WERI-Rb-1 (cell line): Measurements from ENCODE around the gene PRAMEF17.
A peak's percentile ranks its signal among the peaks of the same experiment; 100 is the strongest.
"Not testable (repeated sequence)": the region's sequence is repeated elsewhere in the genome, so short reads cannot be mapped to it uniquely, and the experiment has no call there.

Experiments
- DNase-seq: peaks from one replicate; pipeline ENCODE4 v3.0.0-alpha.2; 2020
- H3K27ac ChIP-seq: fragments of 250-450 bp; sonication (Bioruptor Pico); 2 replicates; pipeline ENCODE4 v1.5.1; 2020; ENCODE audit warnings: mild to moderate bottlenecking, moderate library complexity
- H3K27me3 ChIP-seq: fragments of 250-450 bp; sonication (Bioruptor Pico); 2 replicates; pipeline ENCODE4 v1.5.1; 2021; ENCODE audit warnings: mild to moderate bottlenecking, low read depth, moderate library complexity; ENCODE audit not compliant: insufficient read depth, severe bottlenecking
- H3K36me3 ChIP-seq: fragments of 250-450 bp; sonication (Bioruptor Pico); 2 replicates; pipeline ENCODE4 v1.5.1; 2020; ENCODE audit warnings: mild to moderate bottlenecking, moderate library complexity
- H3K4me3 ChIP-seq: 2 replicates; pipeline ENCODE4 v1.5.1; 2011; ENCODE audit warnings: low read depth, mild to moderate bottlenecking, control low read depth, low read length
- H3K9me3 ChIP-seq: fragments of 250-450 bp; sonication (Bioruptor Pico); 2 replicates; pipeline ENCODE4 v1.5.1; 2021; ENCODE audit warnings: mild to moderate bottlenecking, moderate library complexity; ENCODE audit not compliant: severe bottlenecking
- CTCF ChIP-seq: IDR thresholded peaks from 2 replicates; pipeline ENCODE4 v1.5.1; 2011; ENCODE audit warnings: low read depth, mild to moderate bottlenecking, control low read depth, inconsistent platforms, low read length

Gene PRAMEF17

GRCh38 chr1:13394761-13395160, 5.3 kb downstream of the PRAMEF17 start:
- H3K4me3 ChIP-seq, H3K36me3 ChIP-seq, DNase-seq, H3K27ac ChIP-seq, H3K9me3 ChIP-seq: not testable (repeated sequence)
- peaks cover 33% of the 10 kb centered on the region for H3K27me3 ChIP-seq

GRCh38 chr1:13395311-13395710, 5.9 kb downstream of the PRAMEF17 start:
- not testable (repeated sequence) for H3K27ac ChIP-seq, DNase-seq, H3K9me3 ChIP-seq, H3K36me3 ChIP-seq, H3K4me3 ChIP-seq
- peaks cover 38% of the 10 kb centered on the region for H3K27me3 ChIP-seq

GRCh38 chr1:13407811-13408210, 18.4 kb downstream of the PRAMEF17 start:
- Histone ChIP-seq H3K27ac (no peak overlapping the region), H3K9me3 (no peaks in the 10 kb centered on the region), H3K27me3 (peaks cover 39% of the 10 kb centered on the region), H3K36me3 (no peaks in the 10 kb centered on the region), H3K4me3 (no peak overlapping the region)
- no peak for DNase-seq
- no peak for TF ChIP-seq CTCF

- H3K4me3 ChIP-seq, H3K36me3 ChIP-seq, H3K9me3 ChIP-seq, DNase-seq, H3K27ac ChIP-seq: not testable (repeated sequence)
- H3K27me3 ChIP-seq: peaks cover 40% of the 10 kb centered on the region
These were observed 20.7 kb downstream of the PRAMEF17 start, which contains the start of gene PRAMEF20 for GRCh38 chr1:13410150-13410549. Gene PRAMEF20 (plus strand): TSS chr1:13410450. CDS start chr1:13416355, 5,905 bp downstream.

- Histone ChIP-seq H3K36me3 (no peaks in the 10 kb centered on the region), H3K9me3 (peaks cover 9% of the 10 kb centered on the region), H3K4me3 (no peak overlapping the region), H3K27me3 (no peaks in the 10 kb centered on the region), H3K27ac (no peak overlapping the region)
- no peak for TF ChIP-seq CTCF
- DNase-seq: no peak
These were observed 41.1 kb downstream of the PRAMEF17 start for GRCh38 chr1:13430495-13430894.

- H3K4me3 ChIP-seq: no peak overlapping the region
- H3K27ac ChIP-seq: no peak overlapping the region
- no peaks in the 10 kb centered on the region for H3K36me3 ChIP-seq
- H3K27me3 ChIP-seq: no peaks in the 10 kb centered on the region
- no peak for DNase-seq
- peaks cover 9% of the 10 kb centered on the region for H3K9me3 ChIP-seq
- TF ChIP-seq CTCF: no peak
These were observed 42.8 kb downstream of the PRAMEF17 start for GRCh38 chr1:13432251-13432650.

GRCh38 chr1:13433694-13434358, 44.4 kb downstream of the PRAMEF17 start:
- H3K27me3 ChIP-seq, DNase-seq, H3K4me3 ChIP-seq, H3K9me3 ChIP-seq, H3K27ac ChIP-seq, H3K36me3 ChIP-seq: not testable (repeated sequence)

GRCh38 chr1:13435458-13435857, 46.0 kb downstream of the PRAMEF17 start:
- no peak overlapping the region for H3K4me3 ChIP-seq
- H3K27ac ChIP-seq: no peak overlapping the region; the same call in 1 of the 2 replicates
- H3K27me3 ChIP-seq: no peaks in the 10 kb centered on the region
- peaks cover 9% of the 10 kb centered on the region for H3K9me3 ChIP-seq
- peak; percentile 60 for DNase-seq
- no peaks in the 10 kb centered on the region for H3K36me3 ChIP-seq
- no peak for TF ChIP-seq CTCF

GRCh38 chr1:13439104-13439783, 49.8 kb downstream of the PRAMEF17 start:
- not testable (repeated sequence) for H3K36me3 ChIP-seq, H3K27ac ChIP-seq, H3K27me3 ChIP-seq, H3K4me3 ChIP-seq, H3K9me3 ChIP-seq, DNase-seq
